ENCODE data around the gene TC2N.

- TF ChIP-seq POLR2A (IDR thresholded peaks at IDR 0.05; ENCODE audit: borderline replicate concordance, extremely low read depth, insufficient read depth, insufficient read length) (no peak), CTCF (IDR thresholded peaks at IDR 0.05 in 2 of 3, conservative IDR thresholded peaks at IDR 0.05 in 1 of 3; ENCODE audit: borderline replicate concordance in 1 of 3, insufficient read depth in 1 of 3, low read depth in 2 of 3, low read length in 2 of 3) (no peak), EZH2 (IDR thresholded peaks at IDR 0.05) (no peak), ATF3 (IDR thresholded peaks at IDR 0.05) (no peak), REST (IDR thresholded peaks at IDR 0.05; ENCODE audit: low read depth) (no peak), SRF (IDR thresholded peaks at IDR 0.05; ENCODE audit: low read depth) (no peak), ZFX (IDR thresholded peaks at IDR 0.05) (no peak), TCF7L2 (IDR thresholded peaks at IDR 0.05; ENCODE audit: borderline replicate concordance, extremely low read depth, insufficient read depth, insufficient read length) (no peak), SIN3A (IDR thresholded peaks at IDR 0.05; ENCODE audit: low read depth) (no peak), POLR2AphosphoS5 (IDR thresholded peaks at IDR 0.05; ENCODE audit: low read depth, low read length) (no peak), SP1 (IDR thresholded peaks at IDR 0.05; ENCODE audit: low read depth) (no peak), MAX (IDR thresholded peaks at IDR 0.05) (no peak), CEBPB (IDR thresholded peaks at IDR 0.05; ENCODE audit: low read depth) (no peak)
Observed at GRCh38 chr14:91876492-91876891, 9.2 kb upstream of the TC2N start.
